HCT116 (cell line): Measurements from ENCODE around the gene GPR37. TPM values are rescaled to one million over a fixed set of nuclear protein-coding genes. Genes with fewer than 3 reads are reported as not detected.

ENCODE experiments used
- ATAC-seq: fragments of 200-7000 bp; cut with Tn5 transposase; 2 replicates; pipeline ENCODE4 v1.9.1; 2020; ENCODE audit warnings: mild to moderate bottlenecking, moderate library complexity
- BruUV-seq: library from RNA; stranded (reverse); fragments of 400-500 nt; replicated peaks from 2 replicates; lab custom pipeline; 2021; lab: Mats Ljungman, UMichigan
- CTCF ChIA-PET: fragments of 300-600 bp; sonication (Branson Sonifier 250); formaldehyde crosslinking; loops from one replicate; lab custom pipeline; 2021; ENCODE audit warnings: antibody characterized with exemption; lab: Charles Lee
- POLR2A ChIA-PET: fragments of 300-600, 350-600 bp; sonication (Branson Sonifier 250); formaldehyde crosslinking; loops from one replicate; lab custom pipeline; 2021; ENCODE audit warnings: antibody characterized with exemption; lab: Charles Lee
- RAD21 ChIA-PET, 2 experiments: fragments of 300-600 bp; sonication (Branson Sonifier 250); formaldehyde crosslinking; loops; one replicate each; lab custom pipeline; 2023; ENCODE audit warnings: low total read pairs in 2 of 2; ENCODE audit not compliant: uncharacterized antibody in 2 of 2, unreplicated experiment in 2 of 2, low non-redundant PET in 1 of 2; lab: Charles Lee
- DNase-seq: peaks from one replicate; pipeline ENCODE4 v3.0.0-alpha.2; 2010; ENCODE audit warnings: low read depth, low spot score
- H2AFZ ChIP-seq: fragments of 200-600 bp; shearing (Covaris generic), sonication (generic); 2 replicates; pipeline ENCODE4 v1.6.1; 2017; ENCODE audit warnings: low read depth, mixed run types, mixed read lengths, antibody characterized with exemption, low read length; ENCODE audit not compliant: poor library complexity, severe bottlenecking
- H3K27ac ChIP-seq: 2 replicates; pipeline ENCODE4 v1.5.1; 2012; ENCODE audit warnings: low read depth, low read length
- H3K27me3 ChIP-seq: fragments of 200-600 bp; sonication (generic); 2 replicates; pipeline ENCODE4 v1.6.1; 2016; ENCODE audit warnings: mixed run types, low read length, mixed read lengths; ENCODE audit not compliant: insufficient read depth
- H3K36me3 ChIP-seq, 2 experiments: fragments of 200-500 bp in 1 of 2; fragments of 200-600 bp in 1 of 2; sonication (Bioruptor generic) in 1 of 2; sonication (generic) in 1 of 2; 2 replicates each; pipeline versions ENCODE4 v1.5.1 to v1.6.1; 2014 to 2016; ENCODE audit warnings: low read length in 2 of 2, inconsistent platforms in 1 of 2, mixed read lengths in 1 of 2, mixed run types in 1 of 2; ENCODE audit not compliant: insufficient read depth in 2 of 2, control insufficient read depth in 1 of 2
- H3K4me1 ChIP-seq, 2 experiments: fragments of 200-600 bp in 1 of 2; sonication (generic) in 1 of 2; 2 replicates each; pipeline versions ENCODE4 v1.5.1 to v1.6.1; 2012 to 2017; ENCODE audit warnings: low read length in 2 of 2, inconsistent platforms in 1 of 2, mild to moderate bottlenecking in 1 of 2, mixed read lengths in 1 of 2, mixed run types in 1 of 2, moderate library complexity in 1 of 2; ENCODE audit not compliant: insufficient read depth in 2 of 2, control insufficient read depth in 1 of 2
- H3K4me2 ChIP-seq: fragments of 200-600 bp; sonication (generic); 2 replicates; pipeline ENCODE4 v1.6.1; 2017; ENCODE audit warnings: mixed run types, low read length, mixed read lengths
- H3K4me3 ChIP-seq, 2 experiments: fragments of 200-600 bp in 1 of 2; sonication (generic) in 1 of 2; replicated peaks in 1 of 2; 2 replicates each; pipeline ENCODE4 v1.5.1; 2011 to 2016; ENCODE audit warnings: low read length in 2 of 2, control low read depth in 1 of 2, low read depth in 1 of 2, mild to moderate bottlenecking in 1 of 2, mixed read lengths in 1 of 2, mixed run types in 1 of 2
- H3K79me2 ChIP-seq: fragments of 200-600 bp; sonication (generic); 2 replicates; pipeline ENCODE4 v1.6.1; 2017; ENCODE audit warnings: mild to moderate bottlenecking, mixed run types, low read length, moderate library complexity, mixed read lengths; ENCODE audit not compliant: insufficient read depth
- H3K9ac ChIP-seq: fragments of 200-600 bp; sonication (generic); 2 replicates; pipeline ENCODE4 v1.6.1; 2016; ENCODE audit warnings: low read length, mixed read lengths
- H3K9me2 ChIP-seq: fragments of 200-600 bp; sonication (generic), shearing (Covaris generic); 2 replicates; pipeline ENCODE4 v1.6.1; 2017; ENCODE audit warnings: mixed run types, mild to moderate bottlenecking, moderate library complexity; ENCODE audit not compliant: insufficient read depth
- H3K9me3 ChIP-seq, 2 experiments: fragments of 200-500 bp in 1 of 2; fragments of 200-600 bp in 1 of 2; sonication (Bioruptor generic) in 1 of 2; sonication (generic) in 1 of 2; 2 replicates each; pipeline ENCODE4 v1.6.1; 2014 to 2017; ENCODE audit warnings: low read length in 2 of 2, mixed read lengths in 2 of 2, inconsistent platforms in 1 of 2, low read depth in 1 of 2, mild to moderate bottlenecking in 1 of 2, mixed run types in 1 of 2, moderate library complexity in 1 of 2; ENCODE audit not compliant: control insufficient read depth in 1 of 2, insufficient read depth in 1 of 2
- H4K20me1 ChIP-seq: fragments of 200-600 bp; sonication (generic), shearing (Covaris generic); 2 replicates; pipeline ENCODE4 v1.6.1; 2017; ENCODE audit warnings: mixed run types, mild to moderate bottlenecking, moderate library complexity; ENCODE audit not compliant: insufficient read depth
- CBX3 ChIP-seq: IDR thresholded peaks from 2 replicates; pipeline ENCODE4 v1.6.1; 2012; ENCODE audit warnings: low read depth
- CEBPB ChIP-seq: IDR thresholded peaks from 2 replicates; pipeline ENCODE4 v1.6.1; 2012; ENCODE audit warnings: low read depth
- EGR1 ChIP-seq: IDR thresholded peaks from 2 replicates; pipeline ENCODE4 v1.6.1; 2012; ENCODE audit warnings: low read depth
- ELF1 ChIP-seq: IDR thresholded peaks from 2 replicates; pipeline ENCODE4 v1.6.1; 2012; ENCODE audit warnings: low read depth, borderline replicate concordance
- EZH2phosphoT487 ChIP-seq: fragments of 200-600 bp; IDR thresholded peaks from 2 replicates; pipeline ENCODE4 v1.6.1; 2018; ENCODE audit warnings: antibody characterized with exemption, borderline replicate concordance
- FOSL1 ChIP-seq: IDR thresholded peaks from 2 replicates; pipeline ENCODE4 v1.6.1; 2012; ENCODE audit warnings: low read depth
- JUND ChIP-seq: IDR thresholded peaks from 2 replicates; pipeline ENCODE4 v1.6.1; 2012
- POLR2A ChIP-seq: IDR thresholded peaks from 2 replicates; pipeline ENCODE4 v1.7.0; 2011; ENCODE audit warnings: borderline replicate concordance; ENCODE audit not compliant: insufficient read depth, insufficient read length; ENCODE audit errors: extremely low read depth
- POLR2AphosphoS5 ChIP-seq: IDR thresholded peaks from 2 replicates; pipeline ENCODE4 v1.6.1; 2011; ENCODE audit warnings: mild to moderate bottlenecking, low read depth, low read length, moderate library complexity
- RAD21 ChIP-seq: IDR thresholded peaks from 2 replicates; pipeline ENCODE4 v1.6.1; 2012; ENCODE audit warnings: low read depth, mild to moderate bottlenecking
- SIN3A ChIP-seq: IDR thresholded peaks from 2 replicates; pipeline ENCODE4 v1.6.1; 2012; ENCODE audit warnings: low read depth
- SRF ChIP-seq: IDR thresholded peaks from 2 replicates; pipeline ENCODE4 v1.6.1; 2012; ENCODE audit warnings: low read depth
- TCF7L2 ChIP-seq: IDR thresholded peaks from 2 replicates; pipeline ENCODE4 v1.7.0; 2011; ENCODE audit warnings: borderline replicate concordance, inconsistent platforms; ENCODE audit not compliant: insufficient read depth, insufficient read length; ENCODE audit errors: extremely low read depth
- YY1 ChIP-seq: IDR thresholded peaks from 2 replicates; pipeline ENCODE4 v1.6.1; 2011; ENCODE audit warnings: low read length, low read depth, moderate library complexity, mild to moderate bottlenecking; ENCODE audit not compliant: insufficient replicate concordance; ENCODE audit errors: extremely low read depth
- ZNF274 ChIP-seq: fragments of 200-500 bp; sonication (Bioruptor generic); IDR thresholded peaks from 2 replicates; pipeline ENCODE4 v1.6.1; 2014; ENCODE audit warnings: mild to moderate bottlenecking, low read depth, low read length, inconsistent platforms
- intact Hi-C: fragments of 100-400 bp; cut with micrococcal nuclease; formaldehyde crosslinking; loops from 2 replicates; pipeline ENCODE4 v1.10.0; 2022
- total RNA-seq: library from RNA; stranded (reverse); gene quantifications from one replicate; pipeline ENCODE4 v1.2.1, GENCODE V29; 2021; ENCODE audit not compliant: unreplicated experiment
- TF ChIP-seq, protein P1 (sequence below): IDR thresholded peaks from 2 replicates; pipeline ENCODE4 v1.6.1; 2012
- TF ChIP-seq, protein P2 (sequence below): IDR thresholded peaks from 2 replicates; pipeline ENCODE4 v1.6.1; 2012; ENCODE audit warnings: low read depth
- TF ChIP-seq, protein P3 (sequence below), 3 experiments: fragments of 200-600 bp in 1 of 3; sonication (generic) in 1 of 3; IDR thresholded peaks in 2 of 3; conservative IDR thresholded peaks in 1 of 3; 2 replicates each; pipeline ENCODE4 v1.5.1; 2012 to 2017; ENCODE audit warnings: low read depth in 2 of 3, low read length in 2 of 3, antibody characterized with exemption in 1 of 3, borderline replicate concordance in 1 of 3, control low read depth in 1 of 3, mild to moderate bottlenecking in 1 of 3, mixed read lengths in 1 of 3, mixed run types in 1 of 3, moderate library complexity in 1 of 3; ENCODE audit not compliant: insufficient read depth in 1 of 3
- TF ChIP-seq, protein P4 (sequence below): IDR thresholded peaks from 2 replicates; pipeline ENCODE4 v1.6.1; 2012

The GPR37 gene
- total RNA-seq, 1 experiment from 2014 or later = 2.2 TPM

DNA sequence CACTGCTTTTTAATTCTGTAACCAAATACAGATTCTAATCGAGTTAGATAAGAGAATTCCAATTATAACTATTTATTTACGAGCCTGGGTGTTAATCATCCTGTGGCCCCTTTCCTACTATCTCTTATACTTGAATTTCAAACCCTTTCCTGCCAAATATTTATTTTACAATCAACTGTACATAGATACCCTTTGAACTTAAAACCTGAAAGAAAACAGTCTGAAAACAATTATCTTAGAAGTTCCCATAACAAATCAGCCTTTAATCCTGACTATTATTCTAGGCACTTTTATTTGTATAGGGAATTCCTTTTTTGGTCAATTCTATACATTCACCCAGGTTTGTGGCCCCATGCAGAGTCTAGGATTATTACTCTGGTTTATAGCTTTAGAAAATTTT, 10.6 kb upstream of the GPR37 start:
- DNase-seq (no peak), ATAC-seq (no peak)
- no peaks in the 10 kb centered on the region for H3K9me2 ChIP-seq
- no peak overlapping the region for H3K9ac ChIP-seq
- H3K79me2 ChIP-seq = no peaks in the 10 kb centered on the region
- H3K9me3 ChIP-seq = no peaks in the 10 kb centered on the region
- H3K4me3 ChIP-seq = no peak overlapping the region
- H3K27ac ChIP-seq = no peak overlapping the region
- no peaks in the 10 kb centered on the region for H3K36me3 ChIP-seq
- ChIA-PET RAD21 (no interaction called here), POLR2A (no interaction called here), CTCF (interaction anchor here (1.0 kb wide), 1 partner anchor 9 kb away, joined by 3 read pairs; no protein-coding TSS in a partner anchor)
- no peak overlapping the region for H2AFZ ChIP-seq
- H4K20me1 ChIP-seq = no peaks in the 10 kb centered on the region
- no TSS peak for BruUV-seq
- H3K27me3 ChIP-seq = no peaks in the 10 kb centered on the region
- no peak for TF ChIP-seq CBX3
- TF ChIP-seq SIN3A = no peak
- TF ChIP-seq ZNF274 = no peak
- TF ChIP-seq, protein P1, sequence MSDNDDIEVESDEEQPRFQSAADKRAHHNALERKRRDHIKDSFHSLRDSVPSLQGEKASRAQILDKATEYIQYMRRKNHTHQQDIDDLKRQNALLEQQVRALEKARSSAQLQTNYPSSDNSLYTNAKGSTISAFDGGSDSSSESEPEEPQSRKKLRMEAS = no peak
- TF ChIP-seq FOSL1 = no peak
- TF ChIP-seq, protein P2, sequence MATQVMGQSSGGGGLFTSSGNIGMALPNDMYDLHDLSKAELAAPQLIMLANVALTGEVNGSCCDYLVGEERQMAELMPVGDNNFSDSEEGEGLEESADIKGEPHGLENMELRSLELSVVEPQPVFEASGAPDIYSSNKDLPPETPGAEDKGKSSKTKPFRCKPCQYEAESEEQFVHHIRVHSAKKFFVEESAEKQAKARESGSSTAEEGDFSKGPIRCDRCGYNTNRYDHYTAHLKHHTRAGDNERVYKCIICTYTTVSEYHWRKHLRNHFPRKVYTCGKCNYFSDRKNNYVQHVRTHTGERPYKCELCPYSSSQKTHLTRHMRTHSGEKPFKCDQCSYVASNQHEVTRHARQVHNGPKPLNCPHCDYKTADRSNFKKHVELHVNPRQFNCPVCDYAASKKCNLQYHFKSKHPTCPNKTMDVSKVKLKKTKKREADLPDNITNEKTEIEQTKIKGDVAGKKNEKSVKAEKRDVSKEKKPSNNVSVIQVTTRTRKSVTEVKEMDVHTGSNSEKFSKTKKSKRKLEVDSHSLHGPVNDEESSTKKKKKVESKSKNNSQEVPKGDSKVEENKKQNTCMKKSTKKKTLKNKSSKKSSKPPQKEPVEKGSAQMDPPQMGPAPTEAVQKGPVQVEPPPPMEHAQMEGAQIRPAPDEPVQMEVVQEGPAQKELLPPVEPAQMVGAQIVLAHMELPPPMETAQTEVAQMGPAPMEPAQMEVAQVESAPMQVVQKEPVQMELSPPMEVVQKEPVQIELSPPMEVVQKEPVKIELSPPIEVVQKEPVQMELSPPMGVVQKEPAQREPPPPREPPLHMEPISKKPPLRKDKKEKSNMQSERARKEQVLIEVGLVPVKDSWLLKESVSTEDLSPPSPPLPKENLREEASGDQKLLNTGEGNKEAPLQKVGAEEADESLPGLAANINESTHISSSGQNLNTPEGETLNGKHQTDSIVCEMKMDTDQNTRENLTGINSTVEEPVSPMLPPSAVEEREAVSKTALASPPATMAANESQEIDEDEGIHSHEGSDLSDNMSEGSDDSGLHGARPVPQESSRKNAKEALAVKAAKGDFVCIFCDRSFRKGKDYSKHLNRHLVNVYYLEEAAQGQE = no peak
- no peak for TF ChIP-seq JUND
- TF ChIP-seq POLR2AphosphoS5 = no peak
- no peak for TF ChIP-seq CEBPB
- no peak for TF ChIP-seq YY1
- TF ChIP-seq, protein P3, sequence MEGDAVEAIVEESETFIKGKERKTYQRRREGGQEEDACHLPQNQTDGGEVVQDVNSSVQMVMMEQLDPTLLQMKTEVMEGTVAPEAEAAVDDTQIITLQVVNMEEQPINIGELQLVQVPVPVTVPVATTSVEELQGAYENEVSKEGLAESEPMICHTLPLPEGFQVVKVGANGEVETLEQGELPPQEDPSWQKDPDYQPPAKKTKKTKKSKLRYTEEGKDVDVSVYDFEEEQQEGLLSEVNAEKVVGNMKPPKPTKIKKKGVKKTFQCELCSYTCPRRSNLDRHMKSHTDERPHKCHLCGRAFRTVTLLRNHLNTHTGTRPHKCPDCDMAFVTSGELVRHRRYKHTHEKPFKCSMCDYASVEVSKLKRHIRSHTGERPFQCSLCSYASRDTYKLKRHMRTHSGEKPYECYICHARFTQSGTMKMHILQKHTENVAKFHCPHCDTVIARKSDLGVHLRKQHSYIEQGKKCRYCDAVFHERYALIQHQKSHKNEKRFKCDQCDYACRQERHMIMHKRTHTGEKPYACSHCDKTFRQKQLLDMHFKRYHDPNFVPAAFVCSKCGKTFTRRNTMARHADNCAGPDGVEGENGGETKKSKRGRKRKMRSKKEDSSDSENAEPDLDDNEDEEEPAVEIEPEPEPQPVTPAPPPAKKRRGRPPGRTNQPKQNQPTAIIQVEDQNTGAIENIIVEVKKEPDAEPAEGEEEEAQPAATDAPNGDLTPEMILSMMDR (IDR thresholded peaks at IDR 0.05 in 2 of 3, conservative IDR thresholded peaks at IDR 0.05 in 1 of 3; ENCODE audit: borderline replicate concordance in 1 of 3, insufficient read depth in 1 of 3, low read depth in 2 of 3, low read length in 2 of 3) = no peak
- no peak for TF ChIP-seq TCF7L2
- TF ChIP-seq POLR2A = no peak
- no peak for TF ChIP-seq EGR1
- no peak for TF ChIP-seq EZH2phosphoT487
- TF ChIP-seq RAD21 = no peak
- TF ChIP-seq SRF = no peak
- no peak for TF ChIP-seq ELF1
- TF ChIP-seq, protein P4, sequence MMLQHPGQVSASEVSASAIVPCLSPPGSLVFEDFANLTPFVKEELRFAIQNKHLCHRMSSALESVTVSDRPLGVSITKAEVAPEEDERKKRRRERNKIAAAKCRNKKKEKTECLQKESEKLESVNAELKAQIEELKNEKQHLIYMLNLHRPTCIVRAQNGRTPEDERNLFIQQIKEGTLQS = no peak
- no peak overlapping the region for H3K4me2 ChIP-seq
- intact Hi-C loops = loop anchor here (10.0 kb wide), 1 partner anchor 501 kb away; no protein-coding TSS in a partner anchor
- no peaks in the 10 kb centered on the region for H3K4me1 ChIP-seq
